ENCODE data around the gene PIGZ.

The PIGZ gene

DNA sequence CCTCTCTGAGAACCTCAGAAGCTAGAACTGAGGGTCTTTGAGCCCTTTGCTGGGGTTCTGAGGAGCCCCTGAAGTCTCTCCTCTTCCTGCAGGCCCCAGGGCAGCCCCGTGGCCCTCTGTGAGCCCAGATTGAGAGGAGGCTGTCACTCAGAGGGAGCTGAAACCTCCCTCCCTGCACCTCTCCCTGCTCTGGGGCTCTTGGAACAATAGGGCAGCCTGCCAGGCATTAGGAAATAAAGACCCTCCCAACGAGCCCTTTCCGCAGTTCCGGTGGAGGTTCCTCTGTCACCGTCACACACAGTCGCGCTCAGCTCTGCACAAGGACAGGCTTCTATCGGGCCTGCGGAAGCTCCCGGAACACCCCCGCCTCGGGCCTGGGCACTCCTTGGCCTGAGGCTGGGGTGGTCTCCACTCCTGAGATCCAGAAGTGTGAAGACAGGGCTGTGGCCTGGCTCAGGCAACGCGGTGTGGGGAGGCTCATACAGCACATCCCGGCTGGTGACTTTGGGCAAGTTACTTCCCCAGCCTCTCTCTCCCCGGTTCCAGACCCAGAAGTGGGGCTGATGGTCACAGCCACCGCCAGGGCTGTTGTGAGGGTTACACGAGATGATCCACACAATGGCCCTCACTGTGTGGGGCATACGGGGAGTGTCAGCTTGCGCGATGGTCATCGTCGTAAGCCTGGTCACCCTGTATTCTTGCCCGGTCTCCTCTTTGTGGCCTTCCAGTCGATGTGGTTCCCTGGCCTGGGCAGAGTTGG lies 43.3 kb upstream of the PIGZ start:
- TF ChIP-seq, protein P1, sequence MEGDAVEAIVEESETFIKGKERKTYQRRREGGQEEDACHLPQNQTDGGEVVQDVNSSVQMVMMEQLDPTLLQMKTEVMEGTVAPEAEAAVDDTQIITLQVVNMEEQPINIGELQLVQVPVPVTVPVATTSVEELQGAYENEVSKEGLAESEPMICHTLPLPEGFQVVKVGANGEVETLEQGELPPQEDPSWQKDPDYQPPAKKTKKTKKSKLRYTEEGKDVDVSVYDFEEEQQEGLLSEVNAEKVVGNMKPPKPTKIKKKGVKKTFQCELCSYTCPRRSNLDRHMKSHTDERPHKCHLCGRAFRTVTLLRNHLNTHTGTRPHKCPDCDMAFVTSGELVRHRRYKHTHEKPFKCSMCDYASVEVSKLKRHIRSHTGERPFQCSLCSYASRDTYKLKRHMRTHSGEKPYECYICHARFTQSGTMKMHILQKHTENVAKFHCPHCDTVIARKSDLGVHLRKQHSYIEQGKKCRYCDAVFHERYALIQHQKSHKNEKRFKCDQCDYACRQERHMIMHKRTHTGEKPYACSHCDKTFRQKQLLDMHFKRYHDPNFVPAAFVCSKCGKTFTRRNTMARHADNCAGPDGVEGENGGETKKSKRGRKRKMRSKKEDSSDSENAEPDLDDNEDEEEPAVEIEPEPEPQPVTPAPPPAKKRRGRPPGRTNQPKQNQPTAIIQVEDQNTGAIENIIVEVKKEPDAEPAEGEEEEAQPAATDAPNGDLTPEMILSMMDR (IDR thresholded peaks at IDR 0.05; ENCODE audit: low read length, missing control alignments): no peak
- DNase-seq (ENCODE audit: low read depth): no peak
- no peak overlapping the region for H3K4me3 ChIP-seq (replicated peaks; ENCODE audit: low read depth, low read length)

DNA sequence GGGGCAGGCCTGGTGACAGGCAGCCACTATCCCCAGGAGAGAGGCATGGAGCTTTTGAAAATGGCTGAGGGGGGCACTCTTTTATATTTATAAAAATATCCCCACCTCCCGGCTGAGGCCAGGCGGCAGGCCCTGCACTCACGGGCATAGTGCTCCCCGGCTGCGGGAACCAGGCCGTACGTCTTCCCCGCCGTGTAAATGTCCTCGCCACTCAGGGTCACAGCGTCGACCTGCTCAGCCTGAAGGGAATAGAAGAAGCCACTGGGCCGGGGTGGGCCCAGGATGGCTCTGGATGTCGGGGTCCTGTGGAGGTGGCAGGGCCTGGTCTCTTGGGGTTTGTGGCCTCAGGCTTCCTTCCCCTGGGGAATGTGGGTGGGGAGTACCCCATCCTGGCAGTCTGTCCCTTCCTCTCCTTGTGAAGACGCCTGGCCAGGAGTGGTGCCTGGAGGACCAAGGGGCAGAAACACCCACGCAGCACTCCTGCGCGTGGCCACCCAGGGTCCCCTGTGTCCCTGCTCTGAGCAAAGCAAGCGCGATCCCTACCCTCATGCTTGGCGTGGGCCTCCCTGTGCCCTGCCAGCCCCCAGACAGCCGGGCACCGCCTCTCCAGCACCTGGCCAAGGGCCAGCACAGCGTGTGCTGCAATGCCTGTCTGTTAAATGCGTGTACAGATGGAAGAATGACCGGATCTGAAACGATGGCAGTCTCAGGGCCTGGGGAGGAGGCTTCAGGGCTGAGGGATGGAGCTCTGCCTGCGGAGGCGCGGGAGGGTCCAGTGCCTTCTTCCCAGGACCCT lies 42.1 kb upstream of the PIGZ start:
- no peak for DNase-seq (ENCODE audit: low read depth)
- no peak overlapping the region for H3K4me3 ChIP-seq (replicated peaks; ENCODE audit: low read depth, low read length)
- TF ChIP-seq, protein P1 (IDR thresholded peaks at IDR 0.05; ENCODE audit: low read length, missing control alignments): no peak

DNA sequence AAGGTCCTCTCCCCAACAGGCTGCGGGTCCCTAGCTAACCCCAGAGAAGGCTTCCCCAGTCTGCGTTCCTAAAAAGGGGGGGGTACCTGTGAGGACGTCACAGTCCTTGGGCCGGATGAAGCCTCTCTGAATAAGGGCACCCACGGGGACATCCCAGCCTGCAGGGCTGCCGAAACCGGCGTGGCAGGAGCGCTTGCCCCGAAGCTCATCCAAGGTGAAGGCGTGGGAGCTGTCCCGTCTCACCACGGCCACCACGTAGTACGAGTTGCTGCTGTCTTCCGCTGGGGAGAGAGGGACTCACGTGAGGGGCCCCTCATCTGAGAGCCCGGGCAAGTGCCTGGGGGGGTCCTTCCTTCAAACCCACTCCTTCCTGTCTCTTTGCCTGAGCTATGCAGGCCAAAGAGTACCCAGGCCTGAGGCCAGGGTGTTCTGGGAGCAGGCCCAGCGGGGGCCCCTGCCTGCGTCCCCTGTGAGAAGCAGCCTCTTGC lies 40.9 kb upstream of the PIGZ start:
- no peak overlapping the region for H3K4me3 ChIP-seq (replicated peaks; ENCODE audit: low read depth, low read length)
- no peak for DNase-seq (ENCODE audit: low read depth)
- TF ChIP-seq, protein P1 (IDR thresholded peaks at IDR 0.05; ENCODE audit: low read length, missing control alignments): no peak

DNA sequence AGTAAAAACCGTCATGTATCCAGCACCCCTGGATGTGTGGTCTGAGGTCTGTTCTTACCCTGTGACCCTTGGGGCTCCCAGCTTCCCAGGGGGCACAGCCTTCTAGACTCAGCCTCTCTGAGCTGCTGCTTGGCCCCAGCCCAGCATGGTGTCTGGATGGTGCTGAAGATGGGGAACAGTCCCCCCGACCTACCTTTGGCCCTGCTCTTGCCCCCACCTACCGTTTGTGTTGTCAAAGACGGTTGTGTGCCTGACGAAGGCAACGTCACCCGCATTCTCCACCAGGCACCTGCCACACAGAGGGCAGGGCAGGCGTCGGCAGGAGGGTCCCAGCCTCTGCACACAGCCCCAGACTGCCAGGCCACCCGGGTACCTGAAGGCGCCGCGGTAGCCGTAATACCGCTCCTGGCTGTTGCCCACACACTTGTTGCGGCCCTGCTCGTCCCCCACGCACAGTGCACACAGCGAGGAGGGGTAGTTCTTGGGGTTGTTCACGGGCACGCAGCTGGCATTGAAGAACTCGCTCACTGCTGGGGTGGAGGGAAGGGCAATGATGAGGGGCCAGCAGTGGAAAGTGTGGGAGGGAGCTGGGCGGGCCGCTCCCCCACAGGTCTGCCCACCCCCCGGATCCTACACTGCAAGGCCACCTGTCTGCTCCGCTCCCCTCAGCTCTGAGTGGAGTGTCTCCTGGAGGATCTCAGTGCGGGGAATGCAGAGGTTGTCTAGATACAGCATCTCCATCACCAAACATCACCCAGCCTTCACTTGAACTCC lies 40.0 kb upstream of the PIGZ start:
- no peak overlapping the region for H3K4me3 ChIP-seq (replicated peaks; ENCODE audit: low read depth, low read length)
- no peak for DNase-seq (ENCODE audit: low read depth)
- TF ChIP-seq, protein P1 (IDR thresholded peaks at IDR 0.05; ENCODE audit: low read length, missing control alignments): no peak

DNA sequence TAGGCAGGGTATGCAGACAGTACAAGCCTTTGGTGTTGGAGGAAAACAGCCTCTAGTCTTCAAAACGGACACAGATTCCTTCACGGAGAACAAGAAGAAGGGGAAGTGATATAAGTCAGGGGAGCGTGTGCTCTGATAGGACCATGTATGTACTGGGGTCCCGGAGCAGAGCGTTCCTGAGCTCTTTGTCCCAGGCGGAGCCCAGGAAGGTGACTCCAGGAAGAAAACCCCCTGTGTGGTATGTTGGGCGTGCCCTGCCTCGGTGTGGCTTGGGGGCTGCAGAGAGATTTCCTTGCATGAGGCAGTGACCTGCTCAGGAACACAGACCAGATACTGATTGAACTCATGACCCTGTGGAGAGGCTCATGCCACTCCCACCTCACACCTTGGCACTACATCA lies 39.3 kb upstream of the PIGZ start:
- DNase-seq (ENCODE audit: low read depth): no peak
- TF ChIP-seq, protein P1 (IDR thresholded peaks at IDR 0.05; ENCODE audit: low read length, missing control alignments): no peak

DNA sequence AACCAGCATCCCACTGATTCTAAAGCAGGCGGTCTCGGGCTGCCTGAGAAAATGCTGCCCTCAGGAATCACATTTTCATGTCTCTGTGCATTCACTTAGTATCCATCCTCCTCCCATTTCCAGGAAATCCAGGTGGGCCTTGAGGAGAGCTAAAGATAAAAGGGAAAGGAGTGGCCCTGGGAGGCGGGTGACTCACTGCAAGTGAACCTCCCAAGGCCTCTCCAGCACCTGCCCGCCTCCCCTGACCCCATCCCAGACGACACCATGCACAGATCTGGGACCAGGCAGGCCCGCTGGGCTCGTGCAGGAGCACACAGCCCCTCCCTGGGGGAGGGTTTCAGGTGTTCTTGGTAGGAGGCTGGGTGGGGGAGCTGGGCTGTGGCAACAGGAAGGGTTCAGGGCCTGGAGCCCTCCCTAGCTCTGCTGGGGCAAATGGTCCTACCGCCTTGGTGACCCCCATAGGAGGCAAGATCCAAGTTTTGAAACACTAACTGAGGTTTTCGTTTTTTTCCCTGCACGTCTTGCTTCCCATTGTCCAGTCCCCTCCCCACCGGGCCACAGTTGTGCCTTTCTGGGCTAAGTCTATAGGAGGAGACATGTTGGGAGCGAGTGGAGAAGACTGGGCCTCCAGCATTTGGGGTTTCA lies 38.8 kb upstream of the PIGZ start:
- DNase-seq (ENCODE audit: low read depth): no peak
- TF ChIP-seq, protein P1 (IDR thresholded peaks at IDR 0.05; ENCODE audit: low read length, missing control alignments): no peak
- no peak overlapping the region for H3K4me3 ChIP-seq (replicated peaks; ENCODE audit: low read depth, low read length)

More for the DNA sequence above, 39.3 kb upstream of the PIGZ start:
- no peak overlapping the region for H3K4me3 ChIP-seq (replicated peaks; ENCODE audit: low read depth, low read length)
